Measurements from ENCODE around the gene UBC. TPM values are rescaled to one million over a fixed set of nuclear protein-coding genes. Genes with fewer than 3 reads are reported as not detected.
A peak's percentile ranks its signal among the peaks of the same experiment; 100 is the strongest.

Gene UBC
- total and polyA plus RNA-seq, 2 of the 4 experiments (the other 2 are of a cell fraction), result 2,042 to 4,320 TPM

GRCh38 chr12:124909831-124910560 lies 4.5 kb downstream of the UBC start:
- H3K27ac ChIP-seq (ENCODE audit: insufficient read depth, low read length), result no peak overlapping the region
- H4K91ac ChIP-seq (ENCODE audit: insufficient read depth, low read depth, low read length), result no peak overlapping the region
- no CpG with 5 or more reads among the region's 8 CpGs for WGBS, 2 experiments (ENCODE audit: extremely low coverage in 2 of 2, insufficient read length in 1 of 2)
- H3K4me3 ChIP-seq (ENCODE audit: insufficient read depth, low read depth, low read length), result no peak overlapping the region
- H3K27me3 ChIP-seq (ENCODE audit: control insufficient read depth, insufficient read depth, low read length), result no peaks in the 10 kb centered on the region
- no peak overlapping the region for H3K9ac ChIP-seq (ENCODE audit: low read depth, low read length)
- H4K8ac ChIP-seq (ENCODE audit: low read depth in 2 of 2, low read length in 2 of 2), result no peak overlapping the region
- no peaks in the 10 kb centered on the region for H3K9me3 ChIP-seq (ENCODE audit: control insufficient read depth, insufficient read depth, low read length)
- H3K23ac ChIP-seq (ENCODE audit: low read depth, low read length), result no peak overlapping the region
- H2BK15ac ChIP-seq (ENCODE audit: low read depth, low read length), result no peak overlapping the region
- H3K18ac ChIP-seq (ENCODE audit: low read depth, low read length), result no peak overlapping the region
- H3K4me2 ChIP-seq (ENCODE audit: low read depth, low read length), result peak overlapping the region; percentile 64
- H2AK5ac ChIP-seq (ENCODE audit: low read depth, low read length), result no peak overlapping the region
- no peak overlapping the region for H2BK5ac ChIP-seq (ENCODE audit: low read depth, low read length, poor library complexity, severe bottlenecking)
- no peak overlapping the region for H2AK9ac ChIP-seq (replicated peaks; ENCODE audit: low read depth, low read length, poor library complexity)
- peaks cover 8% of the 10 kb centered on the region for H3K4me1 ChIP-seq (ENCODE audit: control insufficient read depth, insufficient read depth, low read length)
- H3K9me1 ChIP-seq (ENCODE audit: insufficient read depth, low read length), result peaks cover 15% of the 10 kb centered on the region
- no peak overlapping the region for H2BK120ac ChIP-seq (ENCODE audit: low read depth, low read length)
- in situ Hi-C loops (cut with MboI; ENCODE audit: low sequenced_read_pairs), result no loop called here
- H3K79me1 ChIP-seq (ENCODE audit: low read depth in 1 of 2, low read length in 2 of 2), result peaks cover 7 to 23% of the 10 kb centered on the region in 2 experiments; a peak in 3 of 4 replicates
- H3K4ac ChIP-seq (ENCODE audit: low read depth, low read length), result no peak overlapping the region
- intact Hi-C loops (cut with micrococcal nuclease), result loop anchor here (10.0 kb wide), 2 partner anchors 85 to 525 kb away; no protein-coding TSS in a partner anchor
- H2AFZ ChIP-seq (replicated peaks; ENCODE audit: low read length, poor library complexity), result no peak overlapping the region
- ATAC-seq (ENCODE audit: low read depth) (peak; percentile 5), DNase-seq (peak; percentile 48)
- H2BK20ac ChIP-seq (ENCODE audit: low read depth, low read length), result no peak overlapping the region
- H3K56ac ChIP-seq (ENCODE audit: extremely low read depth, insufficient read depth, low read length), result no peak overlapping the region
- ChIA-PET POLR2A (ENCODE audit: unreplicated experiment) (interaction anchor here (0.5 to 2.3 kb wide), 7 partner anchors 9 to 887 kb away, joined by 3 to 10 read pairs (median 3); no protein-coding TSS in a partner anchor), CTCF (interaction anchor here (1.4 kb wide), 1 partner anchor 31 kb away, joined by 3 read pairs; no protein-coding TSS in a partner anchor)
- peaks cover 56% of the 10 kb centered on the region for H4K20me1 ChIP-seq (ENCODE audit: insufficient read depth, low read length)
- no TSS peak for BruUV-seq (replicated peaks)
- H3K36me3 ChIP-seq (ENCODE audit: control insufficient read depth, insufficient read depth, low read length), result peaks cover 25% of the 10 kb centered on the region
- H3K14ac ChIP-seq (replicated peaks; ENCODE audit: low read depth, low read length), result no peak overlapping the region
- dilution Hi-C loops (cut with HindIII; ENCODE audit: low sequenced_read_pairs, unreplicated experiment), result no loop called here
- H4K5ac ChIP-seq (ENCODE audit: low read depth, low read length), result no peak overlapping the region
- TF ChIP-seq MAZ (IDR thresholded peaks at IDR 0.05; ENCODE audit: borderline replicate concordance, low read depth, low read length), result no peak
- TF ChIP-seq CEBPB (IDR thresholded peaks at IDR 0.05; ENCODE audit: low read depth, low read length), result no peak
- TF ChIP-seq SMC3 (IDR thresholded peaks at IDR 0.05; ENCODE audit: low read depth, low read length), result no peak
- no peak for TF ChIP-seq CHD1 (IDR thresholded peaks at IDR 0.05; ENCODE audit: low read depth, low read length)
- TF ChIP-seq ELK1 (IDR thresholded peaks at IDR 0.05; ENCODE audit: borderline replicate concordance, low read depth, low read length), result no peak
- no peak for TF ChIP-seq RAD21 (IDR thresholded peaks at IDR 0.05; ENCODE audit: low read length)
- TF ChIP-seq MAFK (IDR thresholded peaks at IDR 0.05; ENCODE audit: low read depth, low read length), result no peak
- no peak for TF ChIP-seq RCOR1 (IDR thresholded peaks at IDR 0.05; ENCODE audit: insufficient replicate concordance, low read length)
- TF ChIP-seq NFE2L2 (IDR thresholded peaks at IDR 0.05; ENCODE audit: low read depth, low read length), result no peak
- no peak for TF ChIP-seq CTCF (conservative IDR thresholded peaks at IDR 0.05; ENCODE audit: low read depth, low read length)
- TF ChIP-seq MXI1 (IDR thresholded peaks at IDR 0.05; ENCODE audit: borderline replicate concordance, low read depth, low read length), result no peak
- no peak; the same call in 1 of the 2 replicates for TF ChIP-seq POLR2A (IDR thresholded peaks at IDR 0.05; ENCODE audit: low read depth, low read length)
- TF ChIP-seq USF2 (IDR thresholded peaks at IDR 0.05; ENCODE audit: low read depth, low read length), result no peak
- no peak for TF ChIP-seq FOS (IDR thresholded peaks at IDR 0.05; ENCODE audit: low read depth, low read length)
- TF ChIP-seq BHLHE40 (IDR thresholded peaks at IDR 0.05; ENCODE audit: low read depth, low read length), result no peak
